Fibroblast of lung (primary cell): ENCODE results near the gene RAB28.

Experiments used
- EZH2 ChIP-seq: IDR thresholded peaks from 2 replicates; pipeline ENCODE4 v1.5.1; 2012; ENCODE audit warnings: low read length, control low read depth, mild to moderate bottlenecking; ENCODE audit errors: missing control alignments
- TF ChIP-seq, protein P1 (sequence below), 2 donors: IDR thresholded peaks in 1 of 2; conservative IDR thresholded peaks in 1 of 2; 1 replicate in 1 of 2; 2 replicates in 1 of 2; pipeline ENCODE4 v1.5.1; 2011 to 2012; ENCODE audit warnings: low read length in 2 of 2, control low read depth in 1 of 2, inconsistent platforms in 1 of 2, low read depth in 1 of 2, mild to moderate bottlenecking in 1 of 2

DNA sequence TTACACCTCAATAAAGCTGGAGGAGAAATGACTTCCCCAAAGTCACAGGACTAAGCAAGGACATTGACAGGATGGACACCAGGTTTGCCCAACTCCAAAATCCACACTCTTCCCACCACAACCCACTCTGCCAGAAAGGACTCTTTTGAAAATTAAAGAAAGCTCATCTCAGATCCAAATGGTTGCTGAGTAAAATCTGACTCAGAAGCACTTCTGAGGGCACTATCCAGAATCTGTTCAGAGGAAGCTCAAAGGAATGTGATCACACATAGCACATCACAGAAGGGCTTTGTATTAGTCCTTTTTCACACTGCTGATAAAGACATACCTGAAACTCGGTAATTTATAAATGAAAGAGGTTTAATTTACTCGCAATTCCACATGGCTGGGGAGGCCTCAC, 155.5 kb downstream of the RAB28 start:
- TF ChIP-seq, protein P1, sequence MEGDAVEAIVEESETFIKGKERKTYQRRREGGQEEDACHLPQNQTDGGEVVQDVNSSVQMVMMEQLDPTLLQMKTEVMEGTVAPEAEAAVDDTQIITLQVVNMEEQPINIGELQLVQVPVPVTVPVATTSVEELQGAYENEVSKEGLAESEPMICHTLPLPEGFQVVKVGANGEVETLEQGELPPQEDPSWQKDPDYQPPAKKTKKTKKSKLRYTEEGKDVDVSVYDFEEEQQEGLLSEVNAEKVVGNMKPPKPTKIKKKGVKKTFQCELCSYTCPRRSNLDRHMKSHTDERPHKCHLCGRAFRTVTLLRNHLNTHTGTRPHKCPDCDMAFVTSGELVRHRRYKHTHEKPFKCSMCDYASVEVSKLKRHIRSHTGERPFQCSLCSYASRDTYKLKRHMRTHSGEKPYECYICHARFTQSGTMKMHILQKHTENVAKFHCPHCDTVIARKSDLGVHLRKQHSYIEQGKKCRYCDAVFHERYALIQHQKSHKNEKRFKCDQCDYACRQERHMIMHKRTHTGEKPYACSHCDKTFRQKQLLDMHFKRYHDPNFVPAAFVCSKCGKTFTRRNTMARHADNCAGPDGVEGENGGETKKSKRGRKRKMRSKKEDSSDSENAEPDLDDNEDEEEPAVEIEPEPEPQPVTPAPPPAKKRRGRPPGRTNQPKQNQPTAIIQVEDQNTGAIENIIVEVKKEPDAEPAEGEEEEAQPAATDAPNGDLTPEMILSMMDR (conservative IDR thresholded peaks at IDR 0.05 in 1 of 2, IDR thresholded peaks at IDR 0.05 in 1 of 2; ENCODE audit: low read depth in 1 of 2, low read length in 2 of 2) = no peak
- TF ChIP-seq EZH2 = no peak
